HEK293 (cell line): ENCODE data around the gene TSHZ2.

Experiments
- CTCF ChIA-PET: fragments of 350-600 bp; formaldehyde crosslinking; extraction: SDS; loops from one replicate; lab custom pipeline; 2021; ENCODE audit warnings: antibody characterized with exemption; lab: Yijun Ruan, JAX
- POLR2A ChIA-PET: fragments of 300-600 bp; formaldehyde crosslinking; extraction: SDS; loops from one replicate; lab custom pipeline; 2020; ENCODE audit warnings: antibody characterized with exemption, inconsistent platforms; lab: Yijun Ruan, JAX
- H3K27ac ChIP-seq: fragments of 200-500 bp; sonication (Bioruptor generic); 2 replicates; pipeline ENCODE4 v1.5.1; 2014; ENCODE audit warnings: low read depth, low read length, control low read depth, inconsistent platforms; ENCODE audit errors: extremely low read depth
- H3K36me3 ChIP-seq, 2 experiments: fragments of 200-500 bp in 1 of 2; sonication (Bioruptor generic) in 1 of 2; 1 replicate in 1 of 2; 2 replicates in 1 of 2; pipeline ENCODE4 v1.5.1; 2014 to 2017; ENCODE audit warnings: inconsistent platforms in 2 of 2, low read length in 2 of 2; ENCODE audit not compliant: control insufficient read depth in 2 of 2, insufficient read depth in 1 of 2
- H3K4me1 ChIP-seq: fragments of 200-500 bp; sonication (Bioruptor generic); 2 replicates; pipeline ENCODE4 v1.5.1; 2014; ENCODE audit warnings: mild to moderate bottlenecking, low read length, inconsistent platforms; ENCODE audit not compliant: control insufficient read depth, insufficient read depth
- H3K4me3 ChIP-seq: 2 replicates; pipeline ENCODE4 v1.5.1; 2011; ENCODE audit warnings: low read depth, mild to moderate bottlenecking, control low read depth, low read length, moderate library complexity
- H3K9me3 ChIP-seq: fragments of 200-500 bp; sonication (Bioruptor generic); 2 replicates; pipeline ENCODE4 v1.5.1; 2014; ENCODE audit warnings: low read depth, low read length, inconsistent platforms; ENCODE audit not compliant: control insufficient read depth, insufficient read depth
- REST ChIP-seq: fragments of 450-650 bp; formaldehyde crosslinking; IDR thresholded peaks from 2 replicates; pipeline ENCODE4 v1.5.1; 2016; ENCODE audit warnings: missing biosample characterization, missing genetic modification characterization
- ZEB2 ChIP-seq: fragments of 450-650 bp; formaldehyde crosslinking; IDR thresholded peaks from 2 replicates; pipeline ENCODE4 v1.5.1; 2016; ENCODE audit warnings: missing biosample characterization, missing genetic modification characterization
- ZFP3 ChIP-seq: fragments of 450-650 bp; formaldehyde crosslinking; IDR thresholded peaks from 2 replicates; pipeline ENCODE4 v1.5.1; 2016; ENCODE audit warnings: low read depth, missing biosample characterization, missing genetic modification characterization
- ZFP41 ChIP-seq: fragments of 450-650 bp; formaldehyde crosslinking; IDR thresholded peaks from 2 replicates; pipeline ENCODE4 v1.5.1; 2016; ENCODE audit warnings: missing biosample characterization, missing genetic modification characterization, borderline replicate concordance
- ZNF140 ChIP-seq: fragments of 450-650 bp; formaldehyde crosslinking; IDR thresholded peaks from 2 replicates; pipeline ENCODE4 v1.5.1; 2016; ENCODE audit warnings: missing biosample characterization, missing genetic modification characterization
- ZNF169 ChIP-seq: fragments of 450-650 bp; formaldehyde crosslinking; IDR thresholded peaks from 2 replicates; pipeline ENCODE4 v1.5.1; 2016; ENCODE audit warnings: missing biosample characterization, missing genetic modification characterization
- ZNF292 ChIP-seq: fragments of 450-650 bp; formaldehyde crosslinking; IDR thresholded peaks from 2 replicates; pipeline ENCODE4 v1.5.1; 2016; ENCODE audit warnings: low read depth, missing biosample characterization, missing genetic modification characterization, borderline replicate concordance
- ZNF350 ChIP-seq: fragments of 450-650 bp; formaldehyde crosslinking; IDR thresholded peaks from 2 replicates; pipeline ENCODE4 v1.5.0; 2017; ENCODE audit warnings: missing biosample characterization, mild to moderate bottlenecking, missing genetic modification characterization
- ZNF423 ChIP-seq: fragments of 450-650 bp; formaldehyde crosslinking; IDR thresholded peaks from 2 replicates; pipeline ENCODE4 v1.5.1; 2016; ENCODE audit warnings: missing biosample characterization, missing genetic modification characterization
- ZNF433 ChIP-seq: fragments of 450-650 bp; formaldehyde crosslinking; IDR thresholded peaks from 2 replicates; pipeline ENCODE4 v1.5.1; 2016; ENCODE audit warnings: missing biosample characterization, missing genetic modification characterization, low read depth
- ZNF473 ChIP-seq: fragments of 450-650 bp; formaldehyde crosslinking; IDR thresholded peaks from 2 replicates; pipeline ENCODE4 v1.5.1; 2017; ENCODE audit warnings: missing biosample characterization, missing genetic modification characterization
- ZNF580 ChIP-seq: fragments of 450-650 bp; formaldehyde crosslinking; IDR thresholded peaks from 2 replicates; pipeline ENCODE4 v1.5.1; 2016; ENCODE audit warnings: missing biosample characterization, missing genetic modification characterization
- ZNF660 ChIP-seq: fragments of 450-650 bp; IDR thresholded peaks from 2 replicates; pipeline ENCODE4 v1.5.1; 2018; ENCODE audit warnings: missing biosample characterization, mild to moderate bottlenecking, missing genetic modification characterization
- ZNF768 ChIP-seq: fragments of 450-650 bp; formaldehyde crosslinking; IDR thresholded peaks from 2 replicates; pipeline ENCODE4 v1.5.1; 2018; ENCODE audit warnings: missing biosample characterization, mild to moderate bottlenecking, missing genetic modification characterization
- ZNF777 ChIP-seq: fragments of 450-650 bp; formaldehyde crosslinking; IDR thresholded peaks from 2 replicates; pipeline ENCODE4 v1.5.1; 2017; ENCODE audit warnings: missing biosample characterization, missing genetic modification characterization, borderline replicate concordance
- ZSCAN23 ChIP-seq: fragments of 450-650 bp; formaldehyde crosslinking; IDR thresholded peaks from 2 replicates; pipeline ENCODE4 v1.5.1; 2016; ENCODE audit warnings: missing biosample characterization, missing genetic modification characterization
- TF ChIP-seq, protein P1 (sequence below): fragments of 450-650 bp; formaldehyde crosslinking; IDR thresholded peaks from 2 replicates; pipeline ENCODE4 v1.5.1; 2016; ENCODE audit warnings: missing biosample characterization, missing genetic modification characterization
- TF ChIP-seq, protein P2 (sequence below): fragments of 450-650 bp; formaldehyde crosslinking; IDR thresholded peaks from 2 replicates; pipeline ENCODE4 v1.5.1; 2017; ENCODE audit warnings: missing biosample characterization, missing genetic modification characterization
- TF ChIP-seq, protein P3 (sequence below): fragments of 450-650 bp; formaldehyde crosslinking; IDR thresholded peaks from 2 replicates; pipeline ENCODE4 v1.5.1; 2016; ENCODE audit warnings: missing biosample characterization, missing genetic modification characterization
- TF ChIP-seq, protein P4 (sequence below): fragments of 450-650 bp; formaldehyde crosslinking; IDR thresholded peaks from 2 replicates; pipeline ENCODE4 v1.5.1; 2017; ENCODE audit warnings: missing biosample characterization, missing genetic modification characterization

TSHZ2 gene

DNA sequence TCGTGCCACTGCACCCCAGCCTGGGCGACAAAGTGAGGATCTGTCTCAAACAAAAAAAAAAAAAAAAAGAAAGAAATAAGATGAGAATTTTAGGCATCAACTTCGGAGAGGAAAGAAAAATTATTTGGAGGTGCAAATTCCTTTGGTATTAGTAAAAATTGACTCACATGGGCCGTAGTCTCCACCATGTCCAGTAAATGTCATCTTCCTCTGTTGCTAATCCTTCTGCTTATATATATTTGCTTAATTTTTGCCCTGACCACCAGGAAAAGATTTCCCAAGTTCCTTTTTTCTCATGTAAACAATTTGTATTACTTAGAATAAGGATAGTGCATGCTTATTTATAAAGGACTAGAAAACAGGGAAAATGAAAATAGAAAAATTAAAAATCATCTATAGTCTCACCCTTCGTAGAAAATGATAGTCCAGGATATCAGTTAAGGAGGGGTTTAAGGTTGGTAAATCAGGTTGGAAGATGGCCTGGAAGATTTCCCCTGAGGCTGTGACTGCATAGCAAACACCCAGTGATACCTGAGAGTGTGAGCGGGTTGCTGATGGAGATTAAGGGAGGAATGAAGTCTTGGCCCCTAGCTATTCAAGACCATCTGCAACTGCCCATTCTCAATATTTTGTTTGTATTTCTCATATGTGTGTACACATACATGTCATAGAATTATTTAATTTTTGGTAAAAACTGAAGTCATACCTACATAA lies 380.7 kb downstream of the TSHZ2 start:
- CTCF ChIA-PET = interaction anchor here (0.9 kb wide), 1 partner anchor 29 kb away, joined by 4 read pairs; no protein-coding TSS in a partner anchor
- TF ChIP-seq ZNF660 (no peak), ZNF433 (tag by site-specific recombination) (no peak), ZNF473 (tag by site-specific recombination) (no peak), ZNF768 (tag by site-specific recombination) (no peak)
- TF ChIP-seq, protein P1, sequence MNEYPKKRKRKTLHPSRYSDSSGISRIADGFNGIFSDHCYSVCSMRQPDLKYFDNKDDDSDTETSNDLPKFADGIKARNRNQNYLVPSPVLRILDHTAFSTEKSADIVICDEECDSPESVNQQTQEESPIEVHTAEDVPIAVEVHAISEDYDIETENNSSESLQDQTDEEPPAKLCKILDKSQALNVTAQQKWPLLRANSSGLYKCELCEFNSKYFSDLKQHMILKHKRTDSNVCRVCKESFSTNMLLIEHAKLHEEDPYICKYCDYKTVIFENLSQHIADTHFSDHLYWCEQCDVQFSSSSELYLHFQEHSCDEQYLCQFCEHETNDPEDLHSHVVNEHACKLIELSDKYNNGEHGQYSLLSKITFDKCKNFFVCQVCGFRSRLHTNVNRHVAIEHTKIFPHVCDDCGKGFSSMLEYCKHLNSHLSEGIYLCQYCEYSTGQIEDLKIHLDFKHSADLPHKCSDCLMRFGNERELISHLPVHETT (tag by site-specific recombination) = no peak
- TF ChIP-seq, all 188 proteins: peak for 0
- H3K4me3 ChIP-seq = no peak overlapping the region
- no peaks in the 10 kb centered on the region for H3K9me3 ChIP-seq
- H3K27ac ChIP-seq = no peak overlapping the region
- H3K36me3 ChIP-seq = no peaks in the 10 kb centered on the region
- POLR2A ChIA-PET = interaction anchor here (0.7 kb wide), 1 partner anchor 67 kb away, joined by 3 read pairs; no protein-coding TSS in a partner anchor
- no peaks in the 10 kb centered on the region for H3K4me1 ChIP-seq

DNA sequence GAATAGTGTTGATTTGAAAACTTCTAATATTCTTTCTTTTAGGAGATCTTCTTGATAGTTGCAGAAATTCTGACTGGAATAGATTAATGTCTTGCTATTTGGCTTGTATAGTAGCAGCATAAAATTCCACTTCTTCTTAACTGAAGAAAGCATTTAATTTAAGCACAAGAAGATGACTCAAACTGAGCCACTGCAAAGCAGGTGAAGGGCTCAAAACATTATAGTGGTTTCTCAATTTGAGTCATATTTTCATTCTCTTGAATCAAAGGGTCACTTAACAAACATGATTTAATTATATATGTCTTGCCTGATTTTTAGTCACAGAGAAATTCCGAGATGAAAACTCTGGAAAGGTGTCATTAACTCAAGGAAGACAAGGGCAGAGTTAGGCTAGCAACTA lies 382.2 kb downstream of the TSHZ2 start:
- no peak for TF ChIP-seq ZNF580 (tag by site-specific recombination)
- TF ChIP-seq ZNF777 (tag by site-specific recombination) = no peak
- no peak for TF ChIP-seq ZSCAN23
- TF ChIP-seq ZNF350 (tag by site-specific recombination) = no peak
- no peak for TF ChIP-seq ZNF169 (tag by site-specific recombination)
- no peak for TF ChIP-seq ZFP3
- TF ChIP-seq ZNF140 (tag by site-specific recombination) = no peak
- TF ChIP-seq, all 188 proteins: peak for 0
- Histone ChIP-seq H3K9me3 (no peaks in the 10 kb centered on the region), H3K4me1 (no peaks in the 10 kb centered on the region), H3K27ac (no peak overlapping the region), H3K4me3 (no peak overlapping the region), H3K36me3 (no peaks in the 10 kb centered on the region)
- POLR2A ChIA-PET = no interaction called here
- CTCF ChIA-PET = no interaction called here

DNA sequence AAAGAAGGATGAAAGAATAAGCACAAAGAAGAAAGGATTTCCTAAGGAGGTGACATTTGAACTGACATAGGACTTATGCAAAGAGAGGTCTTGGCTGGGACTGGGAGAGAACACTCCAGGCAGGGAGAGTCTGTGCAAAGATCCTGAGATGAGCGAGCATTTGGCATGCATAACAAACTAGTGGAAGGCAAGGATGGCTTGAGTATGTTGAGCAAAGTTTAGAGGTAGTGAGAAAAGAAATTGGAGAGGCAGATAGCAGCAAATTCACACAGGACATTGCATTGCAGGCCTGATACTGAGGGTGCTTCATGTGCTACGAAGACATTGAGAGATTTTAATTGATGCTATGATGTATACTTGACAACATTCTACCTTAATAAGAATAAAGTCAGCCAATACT lies 383.6 kb downstream of the TSHZ2 start:
- ChIA-PET POLR2A (no interaction called here), CTCF (interaction anchor here (0.6 to 0.8 kb wide), 2 partner anchors 26 to 130 kb away, joined by 3 read pairs; no protein-coding TSS in a partner anchor)
- Histone ChIP-seq H3K4me3 (no peak overlapping the region), H3K4me1 (no peaks in the 10 kb centered on the region), H3K36me3 (no peaks in the 10 kb centered on the region), H3K27ac (no peak overlapping the region), H3K9me3 (no peaks in the 10 kb centered on the region)
- TF ChIP-seq ZNF292 (tag by site-specific recombination) (no peak), ZFP41 (no peak), REST (no peak), ZEB2 (tag by site-specific recombination) (no peak), ZNF423 (no peak)
- TF ChIP-seq, protein P2, sequence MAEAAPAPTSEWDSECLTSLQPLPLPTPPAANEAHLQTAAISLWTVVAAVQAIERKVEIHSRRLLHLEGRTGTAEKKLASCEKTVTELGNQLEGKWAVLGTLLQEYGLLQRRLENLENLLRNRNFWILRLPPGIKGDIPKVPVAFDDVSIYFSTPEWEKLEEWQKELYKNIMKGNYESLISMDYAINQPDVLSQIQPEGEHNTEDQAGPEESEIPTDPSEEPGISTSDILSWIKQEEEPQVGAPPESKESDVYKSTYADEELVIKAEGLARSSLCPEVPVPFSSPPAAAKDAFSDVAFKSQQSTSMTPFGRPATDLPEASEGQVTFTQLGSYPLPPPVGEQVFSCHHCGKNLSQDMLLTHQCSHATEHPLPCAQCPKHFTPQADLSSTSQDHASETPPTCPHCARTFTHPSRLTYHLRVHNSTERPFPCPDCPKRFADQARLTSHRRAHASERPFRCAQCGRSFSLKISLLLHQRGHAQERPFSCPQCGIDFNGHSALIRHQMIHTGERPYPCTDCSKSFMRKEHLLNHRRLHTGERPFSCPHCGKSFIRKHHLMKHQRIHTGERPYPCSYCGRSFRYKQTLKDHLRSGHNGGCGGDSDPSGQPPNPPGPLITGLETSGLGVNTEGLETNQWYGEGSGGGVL (tag by site-specific recombination) = no peak
- TF ChIP-seq, protein P3, sequence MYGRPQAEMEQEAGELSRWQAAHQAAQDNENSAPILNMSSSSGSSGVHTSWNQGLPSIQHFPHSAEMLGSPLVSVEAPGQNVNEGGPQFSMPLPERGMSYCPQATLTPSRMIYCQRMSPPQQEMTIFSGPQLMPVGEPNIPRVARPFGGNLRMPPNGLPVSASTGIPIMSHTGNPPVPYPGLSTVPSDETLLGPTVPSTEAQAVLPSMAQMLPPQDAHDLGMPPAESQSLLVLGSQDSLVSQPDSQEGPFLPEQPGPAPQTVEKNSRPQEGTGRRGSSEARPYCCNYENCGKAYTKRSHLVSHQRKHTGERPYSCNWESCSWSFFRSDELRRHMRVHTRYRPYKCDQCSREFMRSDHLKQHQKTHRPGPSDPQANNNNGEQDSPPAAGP (tag by site-specific recombination) = no peak
- TF ChIP-seq, protein P4, sequence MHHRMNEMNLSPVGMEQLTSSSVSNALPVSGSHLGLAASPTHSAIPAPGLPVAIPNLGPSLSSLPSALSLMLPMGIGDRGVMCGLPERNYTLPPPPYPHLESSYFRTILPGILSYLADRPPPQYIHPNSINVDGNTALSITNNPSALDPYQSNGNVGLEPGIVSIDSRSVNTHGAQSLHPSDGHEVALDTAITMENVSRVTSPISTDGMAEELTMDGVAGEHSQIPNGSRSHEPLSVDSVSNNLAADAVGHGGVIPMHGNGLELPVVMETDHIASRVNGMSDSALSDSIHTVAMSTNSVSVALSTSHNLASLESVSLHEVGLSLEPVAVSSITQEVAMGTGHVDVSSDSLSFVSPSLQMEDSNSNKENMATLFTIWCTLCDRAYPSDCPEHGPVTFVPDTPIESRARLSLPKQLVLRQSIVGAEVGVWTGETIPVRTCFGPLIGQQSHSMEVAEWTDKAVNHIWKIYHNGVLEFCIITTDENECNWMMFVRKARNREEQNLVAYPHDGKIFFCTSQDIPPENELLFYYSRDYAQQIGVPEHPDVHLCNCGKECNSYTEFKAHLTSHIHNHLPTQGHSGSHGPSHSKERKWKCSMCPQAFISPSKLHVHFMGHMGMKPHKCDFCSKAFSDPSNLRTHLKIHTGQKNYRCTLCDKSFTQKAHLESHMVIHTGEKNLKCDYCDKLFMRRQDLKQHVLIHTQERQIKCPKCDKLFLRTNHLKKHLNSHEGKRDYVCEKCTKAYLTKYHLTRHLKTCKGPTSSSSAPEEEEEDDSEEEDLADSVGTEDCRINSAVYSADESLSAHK (tag by site-specific recombination) = no peak
